HL-60 (cell line): ENCODE results near the gene PRMT7.

Experiments
- DNase-seq, 2 experiments: peaks; one replicate each; pipeline ENCODE4 v3.0.0-alpha.2; 2010 to 2020; ENCODE audit warnings: low read depth in 1 of 2, low spot score in 1 of 2
- H3K27ac ChIP-seq: fragments of 250-450 bp; sonication (Bioruptor Pico); replicated peaks from 2 replicates; pipeline ENCODE4 v1.5.1; 2020; ENCODE audit warnings: mild to moderate bottlenecking, moderate library complexity
- H3K27me3 ChIP-seq: fragments of 250-450 bp; sonication (Bioruptor Pico); 2 replicates; pipeline ENCODE4 v1.5.1; 2021; ENCODE audit warnings: mild to moderate bottlenecking, moderate library complexity; ENCODE audit not compliant: insufficient read depth, poor library complexity, severe bottlenecking
- H3K4me3 ChIP-seq: replicated peaks from 2 replicates; pipeline ENCODE4 v1.5.1; 2011; ENCODE audit warnings: mild to moderate bottlenecking, control low read depth, low read length; ENCODE audit not compliant: insufficient read depth
- GABPA ChIP-seq: IDR thresholded peaks from 2 replicates; pipeline ENCODE4 v1.6.1; 2012; ENCODE audit warnings: low read depth
- POLR2AphosphoS5 ChIP-seq: IDR thresholded peaks from 2 replicates; pipeline ENCODE4 v1.6.1; 2012; ENCODE audit warnings: low read depth
- SPI1 ChIP-seq: IDR thresholded peaks from 2 replicates; pipeline ENCODE4 v1.6.1; 2012; ENCODE audit warnings: low read depth, mild to moderate bottlenecking, borderline replicate concordance
- TF ChIP-seq, protein P1 (sequence below): IDR thresholded peaks from one replicate; pipeline ENCODE4 v1.5.1; 2011; ENCODE audit warnings: low read length, control low read depth, inconsistent platforms; ENCODE audit not compliant: insufficient read depth
- TF ChIP-seq, protein P2 (sequence below): IDR thresholded peaks from 2 replicates; pipeline ENCODE4 v1.6.1; 2012; ENCODE audit warnings: low read depth; ENCODE audit not compliant: insufficient replicate concordance

The PRMT7 gene

DNA sequence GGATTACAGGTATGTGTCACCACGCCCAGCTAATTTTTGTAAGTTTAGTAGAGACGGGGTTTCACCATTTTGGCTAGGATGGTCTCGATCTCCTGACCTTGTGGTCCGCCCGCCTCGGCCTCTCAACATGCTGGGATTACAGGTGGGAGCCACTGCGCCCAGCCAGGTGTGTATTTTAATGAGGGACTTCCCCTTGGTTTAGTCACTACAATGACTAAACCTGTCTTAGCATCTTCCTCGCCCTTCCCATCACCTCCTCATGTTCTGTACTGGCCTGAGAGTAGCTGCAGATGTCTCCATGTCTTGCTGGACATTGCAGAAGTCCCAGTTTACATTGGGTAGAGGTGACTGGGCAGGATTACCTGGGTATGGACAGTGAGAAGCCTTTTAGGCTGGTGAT is 36.9 kb upstream of the PRMT7 start:
- DNase-seq = no peak
- no peak overlapping the region for H3K27ac ChIP-seq
- H3K4me3 ChIP-seq = no peak overlapping the region
- H3K27me3 ChIP-seq = no peaks in the 10 kb centered on the region
- no peak for TF ChIP-seq GABPA
- TF ChIP-seq, protein P1, sequence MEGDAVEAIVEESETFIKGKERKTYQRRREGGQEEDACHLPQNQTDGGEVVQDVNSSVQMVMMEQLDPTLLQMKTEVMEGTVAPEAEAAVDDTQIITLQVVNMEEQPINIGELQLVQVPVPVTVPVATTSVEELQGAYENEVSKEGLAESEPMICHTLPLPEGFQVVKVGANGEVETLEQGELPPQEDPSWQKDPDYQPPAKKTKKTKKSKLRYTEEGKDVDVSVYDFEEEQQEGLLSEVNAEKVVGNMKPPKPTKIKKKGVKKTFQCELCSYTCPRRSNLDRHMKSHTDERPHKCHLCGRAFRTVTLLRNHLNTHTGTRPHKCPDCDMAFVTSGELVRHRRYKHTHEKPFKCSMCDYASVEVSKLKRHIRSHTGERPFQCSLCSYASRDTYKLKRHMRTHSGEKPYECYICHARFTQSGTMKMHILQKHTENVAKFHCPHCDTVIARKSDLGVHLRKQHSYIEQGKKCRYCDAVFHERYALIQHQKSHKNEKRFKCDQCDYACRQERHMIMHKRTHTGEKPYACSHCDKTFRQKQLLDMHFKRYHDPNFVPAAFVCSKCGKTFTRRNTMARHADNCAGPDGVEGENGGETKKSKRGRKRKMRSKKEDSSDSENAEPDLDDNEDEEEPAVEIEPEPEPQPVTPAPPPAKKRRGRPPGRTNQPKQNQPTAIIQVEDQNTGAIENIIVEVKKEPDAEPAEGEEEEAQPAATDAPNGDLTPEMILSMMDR = no peak
- TF ChIP-seq, protein P2, sequence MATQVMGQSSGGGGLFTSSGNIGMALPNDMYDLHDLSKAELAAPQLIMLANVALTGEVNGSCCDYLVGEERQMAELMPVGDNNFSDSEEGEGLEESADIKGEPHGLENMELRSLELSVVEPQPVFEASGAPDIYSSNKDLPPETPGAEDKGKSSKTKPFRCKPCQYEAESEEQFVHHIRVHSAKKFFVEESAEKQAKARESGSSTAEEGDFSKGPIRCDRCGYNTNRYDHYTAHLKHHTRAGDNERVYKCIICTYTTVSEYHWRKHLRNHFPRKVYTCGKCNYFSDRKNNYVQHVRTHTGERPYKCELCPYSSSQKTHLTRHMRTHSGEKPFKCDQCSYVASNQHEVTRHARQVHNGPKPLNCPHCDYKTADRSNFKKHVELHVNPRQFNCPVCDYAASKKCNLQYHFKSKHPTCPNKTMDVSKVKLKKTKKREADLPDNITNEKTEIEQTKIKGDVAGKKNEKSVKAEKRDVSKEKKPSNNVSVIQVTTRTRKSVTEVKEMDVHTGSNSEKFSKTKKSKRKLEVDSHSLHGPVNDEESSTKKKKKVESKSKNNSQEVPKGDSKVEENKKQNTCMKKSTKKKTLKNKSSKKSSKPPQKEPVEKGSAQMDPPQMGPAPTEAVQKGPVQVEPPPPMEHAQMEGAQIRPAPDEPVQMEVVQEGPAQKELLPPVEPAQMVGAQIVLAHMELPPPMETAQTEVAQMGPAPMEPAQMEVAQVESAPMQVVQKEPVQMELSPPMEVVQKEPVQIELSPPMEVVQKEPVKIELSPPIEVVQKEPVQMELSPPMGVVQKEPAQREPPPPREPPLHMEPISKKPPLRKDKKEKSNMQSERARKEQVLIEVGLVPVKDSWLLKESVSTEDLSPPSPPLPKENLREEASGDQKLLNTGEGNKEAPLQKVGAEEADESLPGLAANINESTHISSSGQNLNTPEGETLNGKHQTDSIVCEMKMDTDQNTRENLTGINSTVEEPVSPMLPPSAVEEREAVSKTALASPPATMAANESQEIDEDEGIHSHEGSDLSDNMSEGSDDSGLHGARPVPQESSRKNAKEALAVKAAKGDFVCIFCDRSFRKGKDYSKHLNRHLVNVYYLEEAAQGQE = no peak
- TF ChIP-seq SPI1 = no peak
- TF ChIP-seq POLR2AphosphoS5 = no peak

DNA sequence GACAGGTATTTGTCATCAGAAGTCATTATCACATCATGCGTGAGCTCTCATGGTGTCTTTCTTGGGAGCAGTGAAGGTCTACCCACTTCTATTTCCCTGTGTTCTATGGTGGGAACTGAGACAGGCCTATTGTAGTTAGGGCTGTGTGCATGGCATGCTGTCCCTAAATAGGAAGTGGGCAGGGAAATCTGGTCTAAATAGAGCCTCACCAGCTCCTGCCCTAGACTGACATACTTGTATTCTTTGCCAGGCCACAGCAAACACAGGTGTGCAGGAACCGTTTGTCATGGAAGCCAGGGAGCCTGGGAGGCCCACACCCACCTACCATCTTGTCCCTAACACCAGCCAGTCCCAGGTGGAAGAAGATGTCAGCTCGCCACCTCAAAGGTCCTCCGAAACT is 36.4 kb upstream of the PRMT7 start:
- no peak for DNase-seq
- no peak overlapping the region for H3K27ac ChIP-seq
- TF ChIP-seq POLR2AphosphoS5 = no peak
- H3K4me3 ChIP-seq = no peak overlapping the region
- H3K27me3 ChIP-seq = no peaks in the 10 kb centered on the region

DNA sequence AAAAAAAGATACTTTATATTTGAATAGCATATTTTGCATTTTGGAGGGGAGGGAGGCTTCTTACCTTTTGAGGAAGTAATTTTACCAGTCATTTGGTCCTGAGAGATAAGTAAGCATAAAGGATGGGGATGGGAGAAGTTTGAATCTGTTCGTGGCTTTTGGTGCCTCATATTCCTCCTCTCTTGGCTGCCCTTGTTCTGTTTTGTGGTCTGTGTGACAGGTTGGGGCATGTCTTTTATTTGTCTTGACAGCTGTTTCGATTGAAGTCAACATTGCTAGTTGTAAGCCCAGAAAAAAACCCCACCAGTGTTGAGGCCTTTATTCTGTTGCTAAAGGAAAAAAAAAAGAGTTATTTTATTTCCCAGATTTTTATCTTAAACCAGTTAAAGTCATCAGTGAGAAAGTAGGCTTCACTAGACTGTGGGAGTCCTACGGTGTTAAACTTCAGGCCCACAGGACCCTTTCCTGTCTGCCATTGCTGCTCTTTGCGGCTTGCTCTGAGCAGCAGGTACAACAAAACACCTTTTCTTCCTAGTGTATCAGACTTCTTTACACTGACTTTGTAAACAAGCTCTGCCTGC is 35.1 kb upstream of the PRMT7 start:
- no peak overlapping the region for H3K27ac ChIP-seq
- TF ChIP-seq, protein P1 = no peak
- TF ChIP-seq SPI1 (no peak), POLR2AphosphoS5 (no peak), GABPA (no peak)
- TF ChIP-seq, protein P2 = no peak
- H3K27me3 ChIP-seq = no peaks in the 10 kb centered on the region
- no peak for DNase-seq
- H3K4me3 ChIP-seq = no peak overlapping the region

DNA sequence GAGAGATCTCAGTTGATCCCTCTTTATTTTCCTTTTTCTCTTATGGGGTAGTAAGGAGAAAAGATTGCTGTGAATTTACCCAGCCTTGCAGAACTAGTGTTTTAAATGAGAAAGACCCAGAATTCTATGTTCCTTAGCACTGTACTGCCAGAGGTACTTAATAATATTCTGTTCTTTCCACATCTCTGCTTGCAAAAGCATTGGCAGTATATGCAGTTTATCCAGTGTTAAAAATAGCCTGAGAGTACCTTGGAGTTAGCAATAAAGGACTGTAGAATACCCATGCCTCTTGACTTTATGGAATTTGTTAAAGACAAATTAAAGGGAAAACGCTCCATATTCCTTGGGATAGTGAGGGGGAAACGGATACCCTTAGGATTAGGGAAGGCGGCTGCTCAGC is 34.6 kb upstream of the PRMT7 start:
- DNase-seq = no peak
- Histone ChIP-seq H3K27ac (no peak overlapping the region), H3K27me3 (no peaks in the 10 kb centered on the region), H3K4me3 (no peak overlapping the region)
- TF ChIP-seq, protein P1 = no peak
- TF ChIP-seq, protein P2 = no peak
- no peak for TF ChIP-seq POLR2AphosphoS5
- TF ChIP-seq SPI1 = no peak
